Hepatocyte (in vitro differentiated cells): ENCODE measurements around the gene TEAD1. TPM values are rescaled to one million over a fixed set of nuclear protein-coding genes. Genes with fewer than 3 reads are reported as not detected.

Source experiments
- DNase-seq: peaks from one replicate; pipeline ENCODE4 v3.0.0-alpha.2; 2016; ENCODE audit warnings: low spot score
- H2AFZ ChIP-seq: fragments of 200-600 bp; sonication (generic); 2 replicates; pipeline ENCODE4 v1.6.0; 2016; ENCODE audit warnings: antibody characterized with exemption, mild to moderate bottlenecking
- H3K27ac ChIP-seq: fragments of 200-600 bp; sonication (generic); 2 replicates; pipeline ENCODE4 v1.5.1; 2016; ENCODE audit warnings: mild to moderate bottlenecking
- H3K27me3 ChIP-seq: fragments of 200-600 bp; sonication (generic); 2 replicates; pipeline ENCODE4 v1.6.1; 2016
- H3K36me3 ChIP-seq: fragments of 200-600 bp; sonication (generic); replicated peaks from 2 replicates; pipeline ENCODE4 v1.5.1; 2016; ENCODE audit warnings: low read depth; ENCODE audit not compliant: insufficient read depth
- H3K4me1 ChIP-seq: fragments of 200-600 bp; sonication (generic); 2 replicates; pipeline ENCODE4 v1.5.1; 2016; ENCODE audit warnings: mild to moderate bottlenecking, moderate library complexity; ENCODE audit not compliant: insufficient read depth
- H3K4me2 ChIP-seq: fragments of 200-600 bp; sonication (generic); 2 replicates; pipeline ENCODE4 v1.6.0; 2016
- H3K4me3 ChIP-seq: fragments of 200-600 bp; sonication (generic); 2 replicates; pipeline ENCODE4 v1.5.1; 2016; ENCODE audit warnings: mild to moderate bottlenecking
- H3K79me2 ChIP-seq: fragments of 200-600 bp; sonication (generic); 2 replicates; pipeline ENCODE4 v1.6.0; 2017; ENCODE audit warnings: mild to moderate bottlenecking
- H3K9me2 ChIP-seq: fragments of 200-600 bp; sonication (generic); replicated peaks from 2 replicates; pipeline ENCODE4 v1.6.0; 2017; ENCODE audit warnings: mild to moderate bottlenecking; ENCODE audit not compliant: insufficient read depth
- H3K9me3 ChIP-seq: fragments of 200-600 bp; sonication (generic); 2 replicates; pipeline ENCODE4 v1.5.1; 2016; ENCODE audit warnings: low read depth, mild to moderate bottlenecking
- H4K20me1 ChIP-seq: fragments of 200-600 bp; sonication (generic); 2 replicates; pipeline ENCODE4 v1.6.0; 2016; ENCODE audit warnings: mild to moderate bottlenecking; ENCODE audit not compliant: insufficient read depth, poor library complexity, severe bottlenecking
- CTCF ChIP-seq: fragments of 200-600 bp; sonication (generic); IDR thresholded peaks from 2 replicates; pipeline ENCODE4 v1.5.1; 2016; ENCODE audit warnings: antibody characterized with exemption, mild to moderate bottlenecking; ENCODE audit not compliant: poor library complexity
- EZH2 ChIP-seq: fragments of 200-600 bp; sonication (generic); IDR thresholded peaks from 2 replicates; pipeline ENCODE4 v1.6.1; 2016; ENCODE audit warnings: antibody characterized with exemption, mild to moderate bottlenecking, borderline replicate concordance
- EZH2phosphoT487 ChIP-seq: fragments of 200-600 bp; sonication (generic); IDR thresholded peaks from one replicate; pipeline ENCODE4 v1.6.1; 2018; ENCODE audit warnings: antibody characterized with exemption, mild to moderate bottlenecking, low read depth, moderate library complexity; ENCODE audit not compliant: unreplicated experiment, severe bottlenecking
- WGBS: methylation state at CpG from one replicate; pipeline ENCODE4 v1.1.6; 2016; ENCODE audit warnings: low lambda C conversion rate; ENCODE audit errors: missing lambda C conversion rate; 5-methylcytosine and 5-hydroxymethylcytosine counted together
- polyA plus RNA-seq: library from polyadenylated mRNA; unstranded; fragments of >200 nt; fragmentation: Nextera tagmentation; extraction: Ambion mirVana; gene quantifications from 2 replicates; pipeline ENCODE4 v1.2.1, GENCODE V29; 2016
- total RNA-seq: library from RNA; depleted of rRNA; stranded (reverse); fragments of >200 nt; gene quantifications from 2 replicates; pipeline ENCODE4 v1.2.3, GENCODE V29; 2014

The TEAD1 gene
- total and polyA plus RNA-seq, 2 experiments from 2014 or later = 37.2 to 82.2 TPM

GRCh38 chr11:12674936-12675696 is 895 bp downstream of the TEAD1 start:
- no peaks in the 10 kb centered on the region for H3K9me3 ChIP-seq

GRCh38 chr11:12675951-12676711 is 1.9 kb downstream of the TEAD1 start:
- Histone ChIP-seq H3K27ac (peak overlapping the region; percentile 87), H3K4me2 (peak overlapping the region; percentile 80), H3K79me2 (peaks cover 59% of the 10 kb centered on the region), H3K4me3 (peak overlapping the region; percentile 77), H4K20me1 (no peaks in the 10 kb centered on the region), H3K9me2 (no peaks in the 10 kb centered on the region), H3K27me3 (no peaks in the 10 kb centered on the region), H2AFZ (no peak overlapping the region), H3K4me1 (peaks cover 38% of the 10 kb centered on the region), H3K36me3 (no peaks in the 10 kb centered on the region), H3K9me3 (no peaks in the 10 kb centered on the region)
- WGBS = 4% methylated on average over 11 of the region's 11 CpGs
- DNase-seq = peak; percentile 38
- TF ChIP-seq CTCF = no peak
- TF ChIP-seq EZH2phosphoT487 = no peak
- TF ChIP-seq EZH2 = no peak

More at GRCh38 chr11:12674936-12675696, 895 bp downstream of the TEAD1 start:
- peak; percentile 64 for DNase-seq
- no peaks in the 10 kb centered on the region for H4K20me1 ChIP-seq
- peaks cover 51% of the 10 kb centered on the region for H3K79me2 ChIP-seq
- H3K36me3 ChIP-seq = no peaks in the 10 kb centered on the region
- TF ChIP-seq EZH2phosphoT487 (no peak), EZH2 (no peak), CTCF (no peak)
- H2AFZ ChIP-seq = peak overlapping the region; percentile 2
- no peaks in the 10 kb centered on the region for H3K9me2 ChIP-seq
- no peaks in the 10 kb centered on the region for H3K27me3 ChIP-seq
- peak overlapping the region; percentile 89 for H3K4me3 ChIP-seq
- peaks cover 30% of the 10 kb centered on the region for H3K4me1 ChIP-seq
- under 1% methylated on average over 14 of the region's 81 CpGs for WGBS
- H3K4me2 ChIP-seq = peak overlapping the region; percentile 80
- peak overlapping the region; percentile 97 for H3K27ac ChIP-seq

GRCh38 chr11:12677131-12677530 is 2.9 kb downstream of the TEAD1 start:
- Histone ChIP-seq H2AFZ (no peak overlapping the region), H3K9me2 (no peaks in the 10 kb centered on the region), H3K4me1 (peaks cover 41% of the 10 kb centered on the region), H3K27ac (peak overlapping the region; percentile 87), H3K79me2 (peaks cover 69% of the 10 kb centered on the region), H3K27me3 (no peaks in the 10 kb centered on the region), H3K36me3 (no peaks in the 10 kb centered on the region), H3K4me3 (peak overlapping the region; percentile 77), H3K9me3 (no peaks in the 10 kb centered on the region), H3K4me2 (peak overlapping the region; percentile 80), H4K20me1 (peaks cover 2% of the 10 kb centered on the region)
- TF ChIP-seq EZH2phosphoT487 (no peak), CTCF (no peak), EZH2 (no peak)
- DNase-seq = no peak
- 25% methylated on average over 3 of the region's 3 CpGs for WGBS
